Astrocyte (in vitro differentiated cells and primary cell): ENCODE data around the gene PALLD. TPM values are rescaled to one million over a fixed set of nuclear protein-coding genes. Genes with fewer than 3 reads are reported as not detected.
A peak's percentile ranks its signal among the peaks of the same experiment; 100 is the strongest.

Experiments
- DNase-seq: peaks from one replicate; pipeline ENCODE4 v3.0.0-alpha.2; 2010; ENCODE audit warnings: low read depth
- FAIRE-seq: peaks from 2 replicates; lab custom pipeline; 2011; peaks lifted over from hg19 to GRCh38; lab: Jason Lieb, UNC
- H2AFZ ChIP-seq: 2 replicates; pipeline ENCODE4 v1.6.0; 2012; ENCODE audit warnings: low read depth, low read length, inconsistent platforms
- H3K27ac ChIP-seq: 2 replicates; pipeline ENCODE4 v1.5.1; 2011; ENCODE audit warnings: low read depth, low read length, inconsistent platforms
- H3K27me3 ChIP-seq: 2 replicates; pipeline ENCODE4 v1.6.0; 2011; ENCODE audit warnings: low read length, inconsistent platforms; ENCODE audit not compliant: insufficient read depth
- H3K36me3 ChIP-seq: 2 replicates; pipeline ENCODE4 v1.5.1; 2011; ENCODE audit warnings: low read length, inconsistent platforms; ENCODE audit not compliant: insufficient read depth
- H3K4me1 ChIP-seq: 2 replicates; pipeline ENCODE4 v1.5.1; 2011; ENCODE audit warnings: low read length, inconsistent platforms; ENCODE audit not compliant: insufficient read depth
- H3K4me2 ChIP-seq: 2 replicates; pipeline ENCODE4 v1.6.0; 2012; ENCODE audit warnings: low read length, inconsistent platforms
- H3K4me3 ChIP-seq: 2 replicates; pipeline ENCODE4 v1.5.1; 2011; ENCODE audit warnings: low read depth, mild to moderate bottlenecking, low read length, inconsistent platforms; ENCODE audit not compliant: insufficient read depth
- H3K79me2 ChIP-seq: 2 replicates; pipeline ENCODE4 v1.6.0; 2012; ENCODE audit warnings: mild to moderate bottlenecking, low read length, inconsistent platforms; ENCODE audit not compliant: insufficient read depth
- H3K9ac ChIP-seq: 2 replicates; pipeline ENCODE4 v1.6.0; 2012; ENCODE audit warnings: mild to moderate bottlenecking, low read length, inconsistent platforms
- H3K9me3 ChIP-seq: 2 replicates; pipeline ENCODE4 v1.5.1; 2012; ENCODE audit warnings: low read depth, mild to moderate bottlenecking, low read length, inconsistent platforms; ENCODE audit not compliant: insufficient read depth
- H4K20me1 ChIP-seq: 2 replicates; pipeline ENCODE4 v1.6.0; 2012; ENCODE audit warnings: low read length, inconsistent platforms; ENCODE audit not compliant: insufficient read depth
- H3K27ac Mint-ChIP-seq: one replicate; pipeline ENCODE4 v1.8.0; 2021; ENCODE audit warnings: mild to moderate bottlenecking, mixed read lengths; ENCODE audit not compliant: unreplicated experiment
- H3K27me3 Mint-ChIP-seq: one replicate; pipeline ENCODE4 v1.8.0; 2021; ENCODE audit warnings: low read depth, mixed read lengths; ENCODE audit not compliant: unreplicated experiment
- H3K36me3 Mint-ChIP-seq: one replicate; pipeline ENCODE4 v1.8.0; 2021; ENCODE audit warnings: low read depth, mixed read lengths; ENCODE audit not compliant: unreplicated experiment
- H3K4me1 Mint-ChIP-seq: one replicate; pipeline ENCODE4 v1.8.0; 2021; ENCODE audit warnings: low read depth, mixed read lengths; ENCODE audit not compliant: unreplicated experiment
- H3K4me3 Mint-ChIP-seq: one replicate; pipeline ENCODE4 v1.8.0; 2021; ENCODE audit warnings: mild to moderate bottlenecking, moderate library complexity, mixed read lengths; ENCODE audit not compliant: unreplicated experiment
- H3K9me3 Mint-ChIP-seq: one replicate; pipeline ENCODE4 v1.8.0; 2021; ENCODE audit warnings: mild to moderate bottlenecking, mixed read lengths; ENCODE audit not compliant: unreplicated experiment
- EZH2 ChIP-seq: IDR thresholded peaks from 2 replicates; pipeline ENCODE4 v1.6.1; 2012; ENCODE audit warnings: mild to moderate bottlenecking, low read length, inconsistent platforms; ENCODE audit not compliant: insufficient read depth
- total RNA-seq: library from RNA; stranded (reverse); gene quantifications from 2 replicates; pipeline ENCODE4 v1.2.1, GENCODE V29; 2021
- TF ChIP-seq, protein P1 (sequence below): IDR thresholded peaks from 2 replicates; pipeline ENCODE4 v1.5.1; 2011; ENCODE audit warnings: low read depth, mild to moderate bottlenecking, inconsistent platforms, low read length, moderate library complexity; ENCODE audit not compliant: insufficient read depth

PALLD gene
- total RNA-seq, 1 donor from 2014 or later, result 498 TPM

DNA sequence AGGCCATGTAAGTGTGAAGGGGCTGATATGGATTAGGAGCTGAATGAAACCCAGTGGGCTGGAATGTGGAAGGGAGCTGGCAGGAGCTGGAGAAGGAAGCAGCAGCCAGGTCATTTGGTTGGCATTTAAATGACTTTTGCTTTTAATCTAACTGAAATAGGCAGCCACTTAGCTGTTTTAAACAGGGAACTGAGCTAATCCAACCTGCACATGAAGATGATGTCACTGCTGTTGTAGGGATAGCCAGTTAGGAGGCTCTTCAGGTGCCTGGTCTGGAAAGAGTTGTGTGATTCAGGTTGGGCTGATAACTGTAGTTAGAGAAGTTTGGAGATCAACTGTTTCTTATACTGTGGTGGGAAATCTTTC is 122.4 kb downstream of the PALLD start:
- H3K9ac ChIP-seq, result peak overlapping the region; percentile 76
- no peaks in the 10 kb centered on the region for H3K27me3 ChIP-seq
- H4K20me1 ChIP-seq, result no peaks in the 10 kb centered on the region
- H3K79me2 ChIP-seq, result no peaks in the 10 kb centered on the region
- TF ChIP-seq, protein P1, sequence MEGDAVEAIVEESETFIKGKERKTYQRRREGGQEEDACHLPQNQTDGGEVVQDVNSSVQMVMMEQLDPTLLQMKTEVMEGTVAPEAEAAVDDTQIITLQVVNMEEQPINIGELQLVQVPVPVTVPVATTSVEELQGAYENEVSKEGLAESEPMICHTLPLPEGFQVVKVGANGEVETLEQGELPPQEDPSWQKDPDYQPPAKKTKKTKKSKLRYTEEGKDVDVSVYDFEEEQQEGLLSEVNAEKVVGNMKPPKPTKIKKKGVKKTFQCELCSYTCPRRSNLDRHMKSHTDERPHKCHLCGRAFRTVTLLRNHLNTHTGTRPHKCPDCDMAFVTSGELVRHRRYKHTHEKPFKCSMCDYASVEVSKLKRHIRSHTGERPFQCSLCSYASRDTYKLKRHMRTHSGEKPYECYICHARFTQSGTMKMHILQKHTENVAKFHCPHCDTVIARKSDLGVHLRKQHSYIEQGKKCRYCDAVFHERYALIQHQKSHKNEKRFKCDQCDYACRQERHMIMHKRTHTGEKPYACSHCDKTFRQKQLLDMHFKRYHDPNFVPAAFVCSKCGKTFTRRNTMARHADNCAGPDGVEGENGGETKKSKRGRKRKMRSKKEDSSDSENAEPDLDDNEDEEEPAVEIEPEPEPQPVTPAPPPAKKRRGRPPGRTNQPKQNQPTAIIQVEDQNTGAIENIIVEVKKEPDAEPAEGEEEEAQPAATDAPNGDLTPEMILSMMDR, result no peak
- no peak for TF ChIP-seq EZH2
- H3K36me3 ChIP-seq, result no peaks in the 10 kb centered on the region
- DNase-seq (peak; percentile 51), FAIRE-seq (peak; percentile 87)
- no peak overlapping the region for H2AFZ ChIP-seq
- Mint-ChIP-seq H3K4me1 (peaks cover 47% of the 10 kb centered on the region), H3K27me3 (no peaks in the 10 kb centered on the region), H3K4me3 (peak overlapping the region; percentile 10), H3K36me3 (peaks cover 2% of the 10 kb centered on the region), H3K27ac (peak overlapping the region; percentile 87), H3K9me3 (no peaks in the 10 kb centered on the region)
- peaks cover 56% of the 10 kb centered on the region for H3K4me1 ChIP-seq
- peak overlapping the region; percentile 95 for H3K27ac ChIP-seq
- H3K4me2 ChIP-seq, result peak overlapping the region; percentile 49
- no peaks in the 10 kb centered on the region for H3K9me3 ChIP-seq
- H3K4me3 ChIP-seq, result no peak overlapping the region

DNA sequence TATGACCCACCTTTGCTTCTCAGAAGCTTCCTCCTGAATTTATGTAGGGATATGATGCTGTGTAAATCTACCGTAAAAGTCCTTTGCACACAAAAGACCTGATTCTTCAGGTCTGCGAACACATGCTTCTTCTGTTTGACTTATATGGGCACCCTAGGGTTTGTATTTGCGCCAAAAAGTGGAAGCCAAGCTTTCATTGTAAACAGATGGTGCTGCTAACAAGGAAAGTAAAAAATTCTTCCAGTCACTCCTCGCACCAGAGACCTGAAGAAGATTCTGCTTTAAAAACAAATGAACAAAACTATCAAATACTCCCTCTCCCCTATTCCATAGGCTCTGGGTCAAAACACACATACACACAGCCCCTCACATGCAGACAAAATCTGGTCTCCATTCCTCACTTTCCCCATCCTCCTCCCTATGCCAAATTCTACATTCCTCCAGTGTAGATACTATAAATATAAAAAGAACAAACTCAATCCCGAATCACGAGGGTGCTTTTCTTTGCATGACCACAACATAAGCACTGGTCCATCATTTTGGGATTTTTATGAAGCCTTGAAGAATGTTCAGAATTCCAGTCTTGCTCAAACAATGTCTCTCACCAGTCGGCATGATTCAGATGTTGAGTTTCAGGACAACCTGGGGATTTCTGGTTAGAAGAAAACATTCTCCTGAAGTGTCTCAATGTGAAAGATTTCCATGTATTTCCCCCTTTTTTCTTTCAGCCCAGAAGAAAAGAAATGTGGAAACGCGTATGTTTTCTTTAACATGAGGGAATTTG is 125.1 kb downstream of the PALLD start:
- DNase-seq (peak; percentile 95), FAIRE-seq (peak; percentile 97)
- Histone ChIP-seq H3K79me2 (no peaks in the 10 kb centered on the region), H3K9me3 (no peaks in the 10 kb centered on the region), H3K27me3 (no peaks in the 10 kb centered on the region), H3K4me3 (no peak overlapping the region), H2AFZ (no peak overlapping the region), H3K4me2 (peak overlapping the region; percentile 54), H3K4me1 (peaks cover 38% of the 10 kb centered on the region), H3K36me3 (no peaks in the 10 kb centered on the region), H4K20me1 (no peaks in the 10 kb centered on the region), H3K27ac (peak overlapping the region; percentile 92), H3K9ac (peak overlapping the region; percentile 77)
- peak overlapping the region; percentile 11 for H3K4me3 Mint-ChIP-seq
- no peaks in the 10 kb centered on the region for H3K9me3 Mint-ChIP-seq
- H3K27ac Mint-ChIP-seq, result peak overlapping the region; percentile 77
- TF ChIP-seq, protein P1, result no peak
- TF ChIP-seq EZH2, result no peak
- peaks cover 33% of the 10 kb centered on the region for H3K4me1 Mint-ChIP-seq
- no peaks in the 10 kb centered on the region for H3K27me3 Mint-ChIP-seq
- H3K36me3 Mint-ChIP-seq, result peaks cover 2% of the 10 kb centered on the region

DNA sequence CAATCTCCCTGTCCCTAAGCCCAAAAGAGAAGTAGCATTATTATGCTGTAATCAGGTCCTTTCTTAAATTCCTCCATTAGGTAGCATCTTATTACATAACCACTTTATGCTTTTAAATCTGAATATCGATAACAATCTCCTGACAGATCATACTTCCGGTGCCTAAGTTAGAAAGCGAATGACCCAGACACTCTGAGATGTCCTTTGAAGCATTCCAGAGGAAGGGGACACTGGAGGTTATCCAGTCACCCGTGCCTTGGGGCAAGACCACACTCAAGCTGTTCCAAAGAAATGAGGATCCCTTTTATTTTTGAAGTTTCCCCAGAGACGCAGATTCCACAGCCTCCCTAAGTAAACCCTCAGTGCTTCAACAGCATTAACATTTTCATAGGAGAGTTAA is 125.7 kb downstream of the PALLD start:
- H3K4me3 ChIP-seq, result no peak overlapping the region
- H4K20me1 ChIP-seq, result no peaks in the 10 kb centered on the region
- H3K27ac ChIP-seq, result peak overlapping the region; percentile 92
- H3K4me1 Mint-ChIP-seq, result peaks cover 33% of the 10 kb centered on the region
- FAIRE-seq (no peak), DNase-seq (no peak)
- H3K4me2 ChIP-seq, result peak overlapping the region; percentile 54
- no peaks in the 10 kb centered on the region for H3K9me3 ChIP-seq
- H3K27me3 Mint-ChIP-seq, result no peaks in the 10 kb centered on the region
- H3K36me3 Mint-ChIP-seq, result peaks cover 2% of the 10 kb centered on the region
- H3K27ac Mint-ChIP-seq, result peak overlapping the region; percentile 77
- H3K4me3 Mint-ChIP-seq, result no peak overlapping the region
- no peak overlapping the region for H2AFZ ChIP-seq
- H3K79me2 ChIP-seq, result no peaks in the 10 kb centered on the region
- peak overlapping the region; percentile 77 for H3K9ac ChIP-seq
- peaks cover 38% of the 10 kb centered on the region for H3K4me1 ChIP-seq
- H3K27me3 ChIP-seq, result no peaks in the 10 kb centered on the region
- TF ChIP-seq EZH2, result no peak
- TF ChIP-seq, protein P1, result no peak
- no peaks in the 10 kb centered on the region for H3K36me3 ChIP-seq
- H3K9me3 Mint-ChIP-seq, result no peaks in the 10 kb centered on the region
